AG10803 (cell line): ENCODE data around the gene TRAPPC10.

Source experiments
- DNase-seq: peaks from one replicate; pipeline ENCODE4 v3.0.0; 2010; ENCODE audit warnings: low read depth
- H3K4me3 ChIP-seq: 2 replicates; pipeline ENCODE4 v1.5.1; 2011; ENCODE audit warnings: mild to moderate bottlenecking, low read length, control low read depth
- CTCF ChIP-seq: conservative IDR thresholded peaks from 2 replicates; pipeline ENCODE4 v1.5.1; 2011; ENCODE audit warnings: mild to moderate bottlenecking, low read length, control low read depth, inconsistent platforms

TRAPPC10 gene

DNA sequence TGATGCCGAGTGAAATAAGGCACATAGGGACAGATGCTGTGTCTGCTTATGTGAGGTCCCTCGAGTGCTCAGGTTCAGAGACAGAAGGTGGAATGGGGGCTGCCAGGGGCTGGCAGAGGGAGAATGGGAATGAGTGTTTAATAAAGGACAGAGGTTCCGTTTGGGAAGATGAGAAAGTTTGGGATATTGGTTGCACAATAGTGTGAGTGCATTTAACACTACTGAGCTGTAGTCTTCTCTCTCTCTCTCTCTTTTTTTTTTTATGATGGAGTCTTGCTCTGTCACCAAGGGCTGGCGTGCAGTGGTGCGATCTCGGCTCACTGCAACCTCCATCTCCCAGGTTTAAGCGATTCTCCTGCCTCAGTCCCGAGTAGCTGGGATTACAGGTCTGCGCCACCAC is 44.9 kb downstream of the TRAPPC10 start:
- no peak overlapping the region for H3K4me3 ChIP-seq
- TF ChIP-seq CTCF, result no peak
- DNase-seq, result no peak

DNA sequence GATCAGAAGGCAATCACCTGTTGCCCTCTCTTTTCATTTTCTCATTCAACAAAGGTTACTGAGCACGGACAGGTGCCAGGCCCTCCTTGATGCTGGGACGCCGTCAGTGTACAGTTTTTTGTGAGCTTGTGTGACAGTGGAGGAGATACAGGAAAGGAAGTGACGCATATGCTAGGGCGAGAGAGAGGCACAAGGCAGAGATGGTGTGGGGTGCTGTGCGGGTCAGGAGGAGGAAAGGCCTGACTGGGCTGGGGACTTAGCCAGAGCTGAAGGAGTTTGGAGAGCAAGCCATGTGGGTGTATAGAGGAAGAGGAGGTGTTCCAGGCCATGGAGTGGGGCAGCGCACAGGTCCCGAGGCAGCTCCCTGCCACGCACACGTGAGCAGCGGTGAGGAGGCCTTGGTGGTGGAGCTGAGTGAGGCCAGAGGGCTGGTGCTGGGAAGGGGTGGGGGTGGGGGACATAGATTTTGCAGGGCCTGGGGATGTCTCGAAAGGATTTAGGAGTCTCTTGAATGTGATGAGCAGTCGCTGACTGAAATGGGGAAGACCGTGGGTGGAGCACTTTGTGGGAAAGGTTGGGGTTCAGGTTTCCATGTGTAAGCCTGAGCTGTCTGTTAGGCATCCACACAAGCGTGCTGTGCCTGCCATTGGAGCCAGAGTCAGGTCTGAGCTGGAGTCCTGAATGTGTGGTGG is 46.0 kb downstream of the TRAPPC10 start:
- no peak for TF ChIP-seq CTCF
- no peak for DNase-seq
- no peak overlapping the region for H3K4me3 ChIP-seq

- DNase-seq, result no peak
- H3K4me3 ChIP-seq, result no peak overlapping the region
- no peak for TF ChIP-seq CTCF
Observed at GRCh38 chr21:44058652-44058964, 46.5 kb downstream of the TRAPPC10 start.

DNA sequence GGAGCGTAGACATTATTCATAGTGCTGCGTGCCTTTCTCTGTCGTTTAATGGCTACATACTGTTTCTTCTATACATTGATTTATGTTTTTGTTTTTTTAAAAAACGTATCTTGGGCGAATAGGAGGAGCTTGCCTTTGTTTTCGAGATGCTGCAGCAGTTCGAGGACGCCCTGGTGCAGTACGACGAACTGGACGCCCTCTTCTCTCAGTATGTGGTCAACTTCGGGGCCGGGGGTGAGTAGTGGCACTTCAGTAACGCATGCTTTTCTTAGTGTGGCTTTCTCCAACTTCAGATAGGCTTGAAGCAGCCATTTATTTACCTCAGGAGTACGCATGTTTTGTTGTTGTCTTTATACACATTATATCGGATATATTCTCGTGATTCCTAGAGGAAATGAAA is 46.9 kb downstream of the TRAPPC10 start:
- DNase-seq, result no peak
- no peak overlapping the region for H3K4me3 ChIP-seq
- no peak for TF ChIP-seq CTCF

DNA sequence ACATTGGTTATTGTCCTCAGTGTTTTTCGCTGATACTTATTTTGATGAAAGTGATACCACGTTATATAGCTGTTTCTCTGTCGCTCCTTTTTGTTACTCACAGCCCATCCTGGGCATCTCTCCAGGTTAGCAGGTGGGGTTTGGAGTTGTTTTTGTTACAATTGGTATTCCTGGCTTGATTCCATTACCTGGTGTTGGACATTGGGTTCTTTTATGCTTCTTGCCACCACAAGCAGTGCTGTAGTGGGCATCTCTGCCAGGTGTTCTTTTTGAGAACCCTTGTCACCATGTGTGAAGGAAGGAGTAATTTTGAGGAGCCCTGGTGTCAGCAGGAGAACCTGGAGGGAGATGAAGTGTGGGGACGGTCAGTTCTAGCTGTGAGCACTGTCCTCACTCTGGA is 47.6 kb downstream of the TRAPPC10 start:
- no peak for TF ChIP-seq CTCF
- H3K4me3 ChIP-seq, result no peak overlapping the region
- no peak for DNase-seq

- no peak for TF ChIP-seq CTCF
- no peak for DNase-seq
- H3K4me3 ChIP-seq, result no peak overlapping the region
Observed at GRCh38 chr21:44062380-44062779, 50.3 kb downstream of the TRAPPC10 start.

DNA sequence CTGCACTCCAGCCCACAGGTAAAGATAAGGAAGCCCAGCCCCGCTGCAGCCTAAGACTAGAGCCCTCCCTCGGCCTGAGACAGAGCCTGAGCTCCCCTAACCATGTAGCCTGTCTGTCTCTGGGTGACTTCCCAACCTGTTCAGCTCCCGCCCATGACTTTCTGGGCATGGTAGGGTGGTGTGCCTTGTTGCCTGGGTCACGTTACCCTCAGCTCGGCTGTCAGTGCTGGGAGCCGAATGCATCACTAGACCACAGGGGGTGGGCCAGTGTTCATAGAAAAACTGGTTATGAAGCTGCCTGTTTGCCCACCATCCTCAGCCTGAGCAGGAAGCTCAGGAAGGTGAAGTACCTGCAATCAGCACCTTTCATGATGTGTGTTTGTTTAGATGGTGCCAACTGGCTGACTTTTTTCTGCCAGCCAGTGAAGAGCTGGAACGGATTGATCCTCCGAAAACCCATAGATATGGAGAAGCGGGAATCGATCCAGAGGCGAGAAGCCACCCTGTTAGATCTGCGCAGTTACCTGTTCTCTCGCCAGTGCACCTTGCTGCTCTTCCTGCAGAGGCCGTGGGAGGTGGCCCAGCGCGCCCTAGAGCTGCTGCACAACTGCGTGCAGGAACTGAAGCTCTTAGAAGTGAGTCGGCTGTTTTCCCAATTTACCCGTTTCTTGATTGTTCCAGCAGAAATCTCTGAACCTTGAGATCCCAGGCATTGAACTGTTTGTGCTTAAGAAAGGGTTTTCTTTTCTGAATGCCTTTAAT is 51.2 kb downstream of the TRAPPC10 start:
- no peak overlapping the region for H3K4me3 ChIP-seq
- no peak for DNase-seq
- no peak for TF ChIP-seq CTCF
